ENCODE measurements around the gene ASCC3. TPM values are rescaled to one million over a fixed set of nuclear protein-coding genes. Genes with fewer than 3 reads are reported as not detected.

The ASCC3 gene
- total and polyA plus RNA-seq, 12 donors = 3.1 to 46.2 (median 32.4) TPM

DNA sequence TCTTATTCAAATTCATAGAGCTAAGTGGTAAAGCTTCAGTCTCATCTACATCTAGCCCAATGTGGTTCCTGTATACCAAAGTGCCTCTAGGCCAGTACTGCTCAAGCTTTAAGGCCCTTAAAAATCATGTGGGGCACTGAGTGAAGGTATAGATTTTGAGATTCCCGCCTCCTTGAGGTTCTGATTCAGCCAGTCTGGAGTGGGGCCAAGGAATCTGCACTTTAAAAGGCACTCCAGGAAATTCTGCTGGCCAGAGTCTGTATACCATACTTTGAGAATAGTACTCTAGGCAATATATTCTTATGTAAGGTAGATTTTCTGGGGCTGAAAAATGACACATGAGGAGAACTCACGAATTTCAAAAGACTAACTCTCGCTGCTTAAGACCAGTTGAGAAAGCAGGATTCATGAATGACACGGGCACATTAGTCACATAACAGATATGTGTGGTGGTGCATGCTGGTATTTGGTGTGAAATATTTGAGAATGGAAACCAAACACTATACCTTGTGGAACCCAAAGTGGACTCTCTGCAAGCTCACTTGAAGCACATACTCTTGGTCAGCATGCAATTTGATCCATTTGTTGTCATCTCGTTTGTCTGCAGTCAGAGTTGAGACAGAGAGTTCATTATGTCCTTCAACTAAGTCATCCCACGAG is 368.8 kb downstream of the ASCC3 start:
- intact Hi-C loops (cut with DNase I) = no loop called here
- Histone ChIP-seq H3K27me3 (no peaks in the 10 kb centered on the region), H3K4me1 (replicated peaks in 1 of 2) (no peaks in the 10 kb centered on the region), H3K9me3 (replicated peaks in 1 of 3) (no peaks in the 10 kb centered on the region), H3K36me3 (replicated peaks in 1 of 2) (peaks cover 0 to 12% of the 10 kb centered on the region in 2 donors), H3K4me3 (no peak overlapping the region), H3K27ac (no peak overlapping the region)
- WGBS, 4 donors = 68 to 78% (median 76%) methylated on average over 6 of the region's 6 CpGs
- TF ChIP-seq, protein P1, sequence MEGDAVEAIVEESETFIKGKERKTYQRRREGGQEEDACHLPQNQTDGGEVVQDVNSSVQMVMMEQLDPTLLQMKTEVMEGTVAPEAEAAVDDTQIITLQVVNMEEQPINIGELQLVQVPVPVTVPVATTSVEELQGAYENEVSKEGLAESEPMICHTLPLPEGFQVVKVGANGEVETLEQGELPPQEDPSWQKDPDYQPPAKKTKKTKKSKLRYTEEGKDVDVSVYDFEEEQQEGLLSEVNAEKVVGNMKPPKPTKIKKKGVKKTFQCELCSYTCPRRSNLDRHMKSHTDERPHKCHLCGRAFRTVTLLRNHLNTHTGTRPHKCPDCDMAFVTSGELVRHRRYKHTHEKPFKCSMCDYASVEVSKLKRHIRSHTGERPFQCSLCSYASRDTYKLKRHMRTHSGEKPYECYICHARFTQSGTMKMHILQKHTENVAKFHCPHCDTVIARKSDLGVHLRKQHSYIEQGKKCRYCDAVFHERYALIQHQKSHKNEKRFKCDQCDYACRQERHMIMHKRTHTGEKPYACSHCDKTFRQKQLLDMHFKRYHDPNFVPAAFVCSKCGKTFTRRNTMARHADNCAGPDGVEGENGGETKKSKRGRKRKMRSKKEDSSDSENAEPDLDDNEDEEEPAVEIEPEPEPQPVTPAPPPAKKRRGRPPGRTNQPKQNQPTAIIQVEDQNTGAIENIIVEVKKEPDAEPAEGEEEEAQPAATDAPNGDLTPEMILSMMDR (IDR thresholded peaks at IDR 0.05) = no peak
- TF ChIP-seq POLR2A (IDR thresholded peaks at IDR 0.05) = no peak
- DNase-seq = no peak

DNA sequence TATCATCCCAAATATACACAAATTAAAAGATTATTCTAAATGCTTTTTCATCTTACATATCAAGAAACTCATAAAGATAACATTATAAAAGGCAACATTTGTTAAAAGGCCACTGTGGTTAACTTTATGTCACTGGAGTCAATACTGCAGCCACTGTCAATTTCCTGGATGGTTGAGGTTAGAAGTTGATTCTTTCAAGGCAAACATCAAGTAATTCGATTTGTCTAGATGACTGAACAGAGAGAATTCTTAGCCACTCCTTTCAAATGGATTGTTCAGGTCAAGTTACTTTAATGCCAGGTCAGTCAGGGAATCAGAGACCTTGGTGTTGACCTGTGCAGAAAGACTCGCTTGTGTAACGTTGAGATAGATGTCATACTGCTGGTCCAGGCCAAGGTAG is 372.0 kb downstream of the ASCC3 start:
- intact Hi-C loops (cut with DNase I) = no loop called here
- no peak for DNase-seq
- Histone ChIP-seq H3K36me3 (replicated peaks in 1 of 2) (peaks cover 0 to 12% of the 10 kb centered on the region in 2 donors), H3K4me3 (no peak overlapping the region), H3K27ac (no peak overlapping the region), H3K9me3 (replicated peaks in 1 of 3) (no peaks in the 10 kb centered on the region), H3K27me3 (no peaks in the 10 kb centered on the region), H3K4me1 (replicated peaks in 1 of 2) (no peaks in the 10 kb centered on the region)
- 90 to 96% (median 94%) methylated on average over 3 of the region's 3 CpGs for WGBS, 4 donors
- TF ChIP-seq, protein P1 (IDR thresholded peaks at IDR 0.05) = no peak
- TF ChIP-seq POLR2A (IDR thresholded peaks at IDR 0.05) = no peak

DNA sequence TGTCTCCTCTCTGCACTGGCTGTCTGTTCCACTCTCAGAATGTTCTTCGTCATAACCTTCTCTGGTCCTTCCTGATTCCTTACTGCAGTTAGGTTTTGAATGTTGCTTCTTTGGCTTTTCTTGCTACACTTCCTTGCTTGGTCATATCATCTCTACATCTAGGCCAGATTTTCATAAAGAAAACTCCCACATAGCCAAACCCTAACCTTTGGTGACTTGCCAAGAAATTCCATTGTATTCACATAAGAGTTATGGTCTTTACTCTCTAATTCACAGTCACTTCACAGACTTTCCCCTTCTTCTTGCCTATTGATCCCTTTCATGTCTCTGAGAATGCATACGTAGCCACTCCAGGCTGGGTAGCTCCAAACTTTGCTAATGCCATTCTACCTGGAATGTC is 374.5 kb downstream of the ASCC3 start:
- Histone ChIP-seq H3K36me3 (replicated peaks in 1 of 2) (peaks cover 0 to 2% of the 10 kb centered on the region in 2 donors), H3K4me3 (no peak overlapping the region), H3K4me1 (replicated peaks in 1 of 2) (no peaks in the 10 kb centered on the region), H3K27me3 (no peaks in the 10 kb centered on the region), H3K9me3 (replicated peaks in 1 of 3) (no peaks in the 10 kb centered on the region), H3K27ac (no peak overlapping the region)
- TF ChIP-seq, protein P1 (IDR thresholded peaks at IDR 0.05) = no peak
- TF ChIP-seq POLR2A (IDR thresholded peaks at IDR 0.05) = no peak
- intact Hi-C loops (cut with DNase I) = no loop called here
- no peak for DNase-seq
- WGBS, 4 donors = 95 to 98% (median 98%) methylated on average over 2 of the region's 2 CpGs

DNA sequence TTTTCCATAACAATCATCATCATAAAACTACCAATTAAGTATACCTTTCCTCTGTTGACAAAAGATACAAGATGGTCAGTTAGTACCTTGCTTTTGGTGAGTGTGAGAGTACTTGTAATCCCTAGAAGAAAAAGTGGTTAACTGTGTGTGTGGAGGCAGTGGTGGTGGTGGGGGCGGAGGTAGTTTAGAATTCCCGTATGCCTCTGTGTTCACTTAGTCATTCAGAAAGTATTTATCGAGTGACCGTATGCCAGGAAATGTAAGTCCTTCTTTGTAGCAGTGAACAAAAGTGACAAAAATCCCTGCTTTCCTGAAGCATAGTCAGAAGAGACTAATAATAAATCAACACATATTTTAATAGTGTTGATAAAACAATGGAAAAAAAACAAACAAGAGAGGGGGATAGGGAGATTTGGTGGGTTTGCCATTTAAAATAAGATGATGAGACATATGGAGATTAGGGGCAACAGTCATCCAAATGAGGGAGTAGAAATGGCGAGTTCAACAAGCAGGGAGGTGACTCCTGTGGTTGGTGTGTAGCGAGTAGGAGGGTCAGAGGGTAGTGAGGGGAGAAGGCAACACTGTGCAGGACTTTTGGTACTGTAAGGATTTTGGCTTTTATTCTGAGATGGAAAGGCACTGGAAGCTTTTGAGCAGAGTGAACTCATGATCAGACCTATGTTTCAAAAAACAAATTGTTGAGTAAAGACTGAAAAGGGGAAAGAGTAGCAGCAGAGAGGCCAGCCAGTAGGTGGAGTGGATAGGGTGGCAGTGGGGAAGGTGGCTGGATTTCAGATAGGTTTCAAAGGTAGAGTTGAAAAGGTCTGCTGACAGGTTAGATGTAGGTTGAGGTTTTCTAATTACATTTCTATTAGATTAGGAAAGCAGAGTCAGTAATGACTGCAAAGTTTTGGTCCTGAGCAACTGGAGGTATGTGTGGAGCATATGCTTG is 376.1 kb downstream of the ASCC3 start:
- DNase-seq = no peak
- Histone ChIP-seq H3K4me1 (replicated peaks in 1 of 2) (no peaks in the 10 kb centered on the region), H3K9me3 (replicated peaks in 1 of 3) (no peaks in the 10 kb centered on the region), H3K4me3 (no peak overlapping the region), H3K27me3 (no peaks in the 10 kb centered on the region), H3K27ac (no peak overlapping the region), H3K36me3 (replicated peaks in 1 of 2) (no peaks in the 10 kb centered on the region)
- 73 to 79% (median 77%) methylated on average over 6 of the region's 6 CpGs for WGBS, 4 donors
- intact Hi-C loops (cut with DNase I) = no loop called here
- TF ChIP-seq POLR2A (IDR thresholded peaks at IDR 0.05) = no peak
- TF ChIP-seq, protein P1 (IDR thresholded peaks at IDR 0.05) = no peak

All from adrenal gland (tissue), 12 donors.